ENCODE data around the gene ACOX3. TPM values are rescaled to one million over a fixed set of nuclear protein-coding genes. Genes with fewer than 3 reads are reported as not detected.

Gene ACOX3
- total RNA-seq, 4 donors from 2014 or later: 32.0 to 77.2 (median 43.8) TPM

DNA sequence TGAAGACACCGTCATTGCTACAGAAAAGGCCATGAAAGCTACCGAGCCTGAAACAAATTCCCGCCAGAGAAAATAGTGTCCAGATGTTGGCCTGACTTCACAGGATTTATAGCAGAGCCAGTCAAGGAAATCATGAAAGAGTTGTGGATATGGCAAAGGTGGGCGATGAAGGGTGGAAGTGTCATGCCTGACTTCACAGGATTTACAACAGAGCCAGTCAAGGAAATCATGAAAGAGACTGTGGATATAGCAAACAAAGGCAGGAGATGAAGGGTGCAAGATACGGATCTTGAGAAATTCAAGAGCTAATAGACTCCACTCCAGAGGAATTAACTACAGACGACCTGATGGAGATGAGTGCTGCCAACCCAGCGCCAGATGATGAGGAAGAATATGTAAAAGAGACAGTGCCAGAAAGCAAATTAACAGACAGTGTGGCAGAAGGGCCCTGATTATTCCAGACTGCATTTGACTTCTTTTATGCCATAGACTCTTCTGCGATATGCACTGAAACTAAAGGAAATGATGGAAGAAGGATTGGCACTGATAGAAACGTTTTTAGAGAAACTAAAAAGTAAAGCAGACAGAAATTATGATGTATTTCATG lies 17.2 kb upstream of the ACOX3 start:
- Histone ChIP-seq H3K4me3 (no peak overlapping the region), H3K4me1 (peaks cover 0 to 4% (median 0%) of the 10 kb centered on the region in 4 donors), H3K36me3 (peaks cover 53 to 100% (median 85%) of the 10 kb centered on the region in 4 donors), H3K27ac (replicated peaks in 1 of 4) (no peak overlapping the region), H3K27me3 (no peaks in the 10 kb centered on the region), H3K9me3 (no peaks in the 10 kb centered on the region)
- 82% methylated on average over 9 of the region's 9 CpGs for WGBS
- TF ChIP-seq EP300 (IDR thresholded peaks at IDR 0.05) (no peak), POLR2A (IDR thresholded peaks at IDR 0.05; ENCODE audit: low read depth) (no peak), POLR2AphosphoS5 (IDR thresholded peaks at IDR 0.05) (no peak)
- TF ChIP-seq, protein P1, sequence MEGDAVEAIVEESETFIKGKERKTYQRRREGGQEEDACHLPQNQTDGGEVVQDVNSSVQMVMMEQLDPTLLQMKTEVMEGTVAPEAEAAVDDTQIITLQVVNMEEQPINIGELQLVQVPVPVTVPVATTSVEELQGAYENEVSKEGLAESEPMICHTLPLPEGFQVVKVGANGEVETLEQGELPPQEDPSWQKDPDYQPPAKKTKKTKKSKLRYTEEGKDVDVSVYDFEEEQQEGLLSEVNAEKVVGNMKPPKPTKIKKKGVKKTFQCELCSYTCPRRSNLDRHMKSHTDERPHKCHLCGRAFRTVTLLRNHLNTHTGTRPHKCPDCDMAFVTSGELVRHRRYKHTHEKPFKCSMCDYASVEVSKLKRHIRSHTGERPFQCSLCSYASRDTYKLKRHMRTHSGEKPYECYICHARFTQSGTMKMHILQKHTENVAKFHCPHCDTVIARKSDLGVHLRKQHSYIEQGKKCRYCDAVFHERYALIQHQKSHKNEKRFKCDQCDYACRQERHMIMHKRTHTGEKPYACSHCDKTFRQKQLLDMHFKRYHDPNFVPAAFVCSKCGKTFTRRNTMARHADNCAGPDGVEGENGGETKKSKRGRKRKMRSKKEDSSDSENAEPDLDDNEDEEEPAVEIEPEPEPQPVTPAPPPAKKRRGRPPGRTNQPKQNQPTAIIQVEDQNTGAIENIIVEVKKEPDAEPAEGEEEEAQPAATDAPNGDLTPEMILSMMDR (IDR thresholded peaks at IDR 0.05): no peak
- no peak for DNase-seq (ENCODE audit: extremely low spot score)
- intact Hi-C loops (cut with DNase I): no loop called here

DNA sequence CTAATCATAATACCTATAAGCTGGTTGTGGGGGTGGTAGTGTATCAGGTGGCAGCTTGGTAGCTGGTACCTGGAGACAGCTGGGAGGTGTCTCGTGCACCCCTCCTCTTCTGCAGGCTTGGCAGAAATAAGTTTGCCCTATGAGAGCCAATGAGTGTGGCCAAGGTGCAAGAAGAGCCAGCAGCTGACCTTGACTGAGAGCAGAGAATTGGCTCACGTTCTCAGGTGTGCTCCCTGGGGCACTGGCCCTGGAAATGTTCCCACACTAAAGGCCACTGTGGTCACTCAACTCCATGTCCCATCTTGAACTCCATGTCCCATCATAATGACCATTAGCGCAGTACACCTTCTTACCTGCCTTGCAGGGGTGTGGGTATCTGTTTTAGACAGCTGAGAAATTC lies 13.4 kb upstream of the ACOX3 start:
- Histone ChIP-seq H3K36me3 (peaks cover 74 to 100% (median 89%) of the 10 kb centered on the region in 4 donors), H3K4me3 (no peak overlapping the region), H3K27me3 (no peaks in the 10 kb centered on the region), H3K4me1 (no peaks in the 10 kb centered on the region), H3K27ac (replicated peaks in 1 of 4) (no peak overlapping the region), H3K9me3 (no peaks in the 10 kb centered on the region)
- no peak for DNase-seq (ENCODE audit: extremely low spot score)
- 85% methylated on average over 3 of the region's 3 CpGs for WGBS
- TF ChIP-seq POLR2A (IDR thresholded peaks at IDR 0.05; ENCODE audit: low read depth) (no peak), POLR2AphosphoS5 (IDR thresholded peaks at IDR 0.05) (no peak), EP300 (IDR thresholded peaks at IDR 0.05) (no peak)
- TF ChIP-seq, protein P1 (IDR thresholded peaks at IDR 0.05): no peak
- intact Hi-C loops (cut with DNase I): no loop called here

DNA sequence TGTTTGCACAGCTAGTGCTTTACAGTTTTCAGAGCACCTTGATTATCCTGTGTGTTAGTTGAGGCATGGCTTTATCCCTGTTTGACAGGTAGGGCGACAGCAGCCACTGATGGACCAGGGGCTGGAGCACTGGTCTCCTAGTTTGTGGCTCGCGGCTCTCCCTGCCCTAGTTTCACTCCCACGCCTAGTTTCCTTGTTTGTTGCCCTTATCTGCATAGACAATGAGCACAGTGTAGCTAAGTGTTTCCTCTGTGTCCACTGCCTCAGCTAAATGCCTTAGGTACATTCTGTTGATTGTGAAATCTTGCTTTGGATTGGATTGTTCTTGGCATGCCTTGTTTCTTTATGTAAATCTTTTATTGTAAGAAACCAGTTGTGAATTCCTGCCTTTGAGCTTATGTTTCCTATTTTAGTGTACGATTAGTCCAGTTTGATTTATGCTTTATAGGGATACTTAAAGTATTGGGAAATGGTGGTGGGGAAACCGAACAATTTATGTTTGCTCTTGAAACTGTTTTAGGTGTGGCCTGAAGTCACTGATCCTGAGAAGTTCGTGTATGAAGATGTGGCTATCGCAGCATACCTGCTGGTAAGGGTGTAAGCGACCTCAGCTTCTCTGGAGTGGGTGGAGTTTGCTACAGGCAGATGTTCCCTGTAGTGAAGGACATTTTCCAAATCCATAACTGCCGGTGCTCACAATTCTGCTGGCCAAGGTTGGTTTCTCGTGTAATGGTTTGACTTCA lies 11.1 kb upstream of the ACOX3 start:
- intact Hi-C loops (cut with DNase I): no loop called here

DNA sequence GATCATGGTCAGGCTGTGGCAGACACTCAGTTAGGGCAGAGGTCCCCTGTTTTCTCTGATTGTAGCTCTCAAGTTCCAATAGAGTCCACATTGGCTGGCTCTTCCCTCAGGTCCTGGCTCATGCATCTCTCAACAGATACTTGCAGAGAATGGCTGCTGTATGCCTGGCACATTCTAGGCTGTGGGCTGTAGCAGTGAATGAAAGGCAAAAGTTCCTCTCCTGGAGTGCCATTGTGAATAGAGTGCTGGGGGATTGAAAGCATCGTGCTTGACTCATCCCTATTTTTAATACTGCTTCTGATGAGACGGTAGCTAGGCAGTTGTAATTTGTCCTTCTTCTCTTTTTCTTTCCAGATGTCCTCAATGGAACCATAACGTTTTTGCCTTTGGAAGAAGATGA lies 5.6 kb upstream of the ACOX3 start:
- Histone ChIP-seq H3K9me3 (no peaks in the 10 kb centered on the region), H3K4me3 (no peak overlapping the region), H3K4me1 (peaks cover 27 to 30% (median 29%) of the 10 kb centered on the region in 4 donors), H3K36me3 (peaks cover 13 to 66% (median 43%) of the 10 kb centered on the region in 4 donors), H3K27me3 (no peaks in the 10 kb centered on the region), H3K27ac (replicated peaks in 1 of 4) (no peak overlapping the region)
- no peak for TF ChIP-seq EP300 (IDR thresholded peaks at IDR 0.05)
- TF ChIP-seq POLR2A (IDR thresholded peaks at IDR 0.05; ENCODE audit: low read depth): no peak
- TF ChIP-seq, protein P1 (IDR thresholded peaks at IDR 0.05): no peak
- TF ChIP-seq POLR2AphosphoS5 (IDR thresholded peaks at IDR 0.05): no peak
- 78% methylated on average over 3 of the region's 3 CpGs for WGBS
- DNase-seq (ENCODE audit: extremely low spot score): no peak
- intact Hi-C loops (cut with DNase I): no loop called here

More for the DNA sequence above, 11.1 kb upstream of the ACOX3 start:
- WGBS: 91% methylated on average over 11 of the region's 11 CpGs
- Histone ChIP-seq H3K27ac (replicated peaks in 1 of 4) (no peak overlapping the region), H3K4me3 (no peak overlapping the region), H3K36me3 (peaks cover 62 to 100% (median 89%) of the 10 kb centered on the region in 4 donors), H3K9me3 (no peaks in the 10 kb centered on the region), H3K27me3 (no peaks in the 10 kb centered on the region), H3K4me1 (no peaks in the 10 kb centered on the region)
- TF ChIP-seq POLR2A (IDR thresholded peaks at IDR 0.05; ENCODE audit: low read depth) (no peak), EP300 (IDR thresholded peaks at IDR 0.05) (no peak), POLR2AphosphoS5 (IDR thresholded peaks at IDR 0.05) (no peak)
- TF ChIP-seq, protein P1 (IDR thresholded peaks at IDR 0.05): no peak
- DNase-seq (ENCODE audit: extremely low spot score): no peak

All from esophagus muscularis mucosa (tissue), 4 donors.